ENCODE results near the gene KCNMA1. TPM values are rescaled to one million over a fixed set of nuclear protein-coding genes. Genes with fewer than 3 reads are reported as not detected.

Gene KCNMA1
- total RNA-seq, 1 experiment from 2014 or later: 0.70 TPM

DNA sequence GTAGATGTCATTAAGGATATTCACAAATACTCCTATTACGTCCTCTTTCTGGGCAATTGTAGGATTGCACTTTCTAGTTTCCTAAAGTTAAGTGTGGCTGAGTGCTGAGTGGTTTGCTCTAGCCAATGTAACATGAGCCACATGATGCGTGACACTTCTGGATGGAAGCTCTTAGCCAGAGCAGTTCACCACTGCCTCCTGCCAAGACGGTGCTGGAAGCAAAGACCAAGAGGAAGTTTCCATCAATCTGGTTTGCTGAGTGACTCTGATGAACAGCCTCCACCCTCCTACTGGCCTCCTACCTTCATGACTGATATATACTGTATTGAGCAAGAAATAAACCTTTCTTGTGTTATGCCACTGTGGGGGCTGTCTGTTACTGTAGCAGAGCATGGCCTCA lies 318.1 kb downstream of the KCNMA1 start:
- Histone ChIP-seq H3K4me2 (no peak overlapping the region), H3K4me3 (no peak overlapping the region), H3K27ac (no peak overlapping the region), H2AFZ (no peak overlapping the region), H3K36me3 (ENCODE audit: low read depth) (no peaks in the 10 kb centered on the region), H3K9me2 (ENCODE audit: insufficient read depth) (no peaks in the 10 kb centered on the region), H3K4me1 (replicated peaks; ENCODE audit: insufficient read depth) (no peaks in the 10 kb centered on the region), H3F3A (ENCODE audit: insufficient read depth, low read depth) (no peaks in the 10 kb centered on the region), H3K9me3 (ENCODE audit: insufficient read depth, low read depth) (no peaks in the 10 kb centered on the region), H3K27me3 (ENCODE audit: insufficient read depth, low read depth) (peaks cover 34% of the 10 kb centered on the region), H4K20me1 (ENCODE audit: insufficient read depth) (no peaks in the 10 kb centered on the region), H3K79me2 (ENCODE audit: low read depth) (no peaks in the 10 kb centered on the region)
- no peak for TF ChIP-seq EZH2 (IDR thresholded peaks at IDR 0.05; ENCODE audit: low read depth)
- TF ChIP-seq, protein P1, sequence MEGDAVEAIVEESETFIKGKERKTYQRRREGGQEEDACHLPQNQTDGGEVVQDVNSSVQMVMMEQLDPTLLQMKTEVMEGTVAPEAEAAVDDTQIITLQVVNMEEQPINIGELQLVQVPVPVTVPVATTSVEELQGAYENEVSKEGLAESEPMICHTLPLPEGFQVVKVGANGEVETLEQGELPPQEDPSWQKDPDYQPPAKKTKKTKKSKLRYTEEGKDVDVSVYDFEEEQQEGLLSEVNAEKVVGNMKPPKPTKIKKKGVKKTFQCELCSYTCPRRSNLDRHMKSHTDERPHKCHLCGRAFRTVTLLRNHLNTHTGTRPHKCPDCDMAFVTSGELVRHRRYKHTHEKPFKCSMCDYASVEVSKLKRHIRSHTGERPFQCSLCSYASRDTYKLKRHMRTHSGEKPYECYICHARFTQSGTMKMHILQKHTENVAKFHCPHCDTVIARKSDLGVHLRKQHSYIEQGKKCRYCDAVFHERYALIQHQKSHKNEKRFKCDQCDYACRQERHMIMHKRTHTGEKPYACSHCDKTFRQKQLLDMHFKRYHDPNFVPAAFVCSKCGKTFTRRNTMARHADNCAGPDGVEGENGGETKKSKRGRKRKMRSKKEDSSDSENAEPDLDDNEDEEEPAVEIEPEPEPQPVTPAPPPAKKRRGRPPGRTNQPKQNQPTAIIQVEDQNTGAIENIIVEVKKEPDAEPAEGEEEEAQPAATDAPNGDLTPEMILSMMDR (conservative IDR thresholded peaks at IDR 0.05): no peak
- ChIA-PET POLR2A (ENCODE audit: unreplicated experiment) (no interaction called here), CTCF (no interaction called here)
- no peak for DNase-seq
- BruUV-seq (replicated peaks): no TSS peak
- intact Hi-C loops (cut with micrococcal nuclease; ENCODE audit: unreplicated experiment): no loop called here

DNA sequence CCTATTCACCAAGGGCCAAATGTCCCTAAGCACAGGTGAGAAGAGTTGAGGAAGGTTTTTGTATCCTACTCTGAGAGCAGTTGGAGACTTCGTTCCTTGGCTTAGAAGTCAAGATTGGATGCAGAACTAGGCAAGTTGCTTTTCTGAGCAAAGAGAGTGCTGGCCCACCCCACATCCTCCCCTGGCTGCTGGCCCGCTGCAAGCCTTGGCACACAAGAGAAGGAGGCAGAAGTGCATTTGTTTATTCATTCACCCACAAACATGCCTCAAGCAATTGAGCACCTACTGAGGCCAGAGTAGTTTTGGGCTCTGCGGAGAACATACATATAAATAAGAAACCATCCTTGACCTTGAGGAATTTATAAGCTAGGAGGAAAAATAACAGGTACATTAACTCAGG lies 318.9 kb downstream of the KCNMA1 start:
- Histone ChIP-seq H2AFZ (no peak overlapping the region), H3K27me3 (ENCODE audit: insufficient read depth, low read depth) (peaks cover 32% of the 10 kb centered on the region), H3F3A (ENCODE audit: insufficient read depth, low read depth) (no peaks in the 10 kb centered on the region), H3K27ac (no peak overlapping the region), H3K4me2 (no peak overlapping the region), H3K79me2 (ENCODE audit: low read depth) (no peaks in the 10 kb centered on the region), H4K20me1 (ENCODE audit: insufficient read depth) (no peaks in the 10 kb centered on the region), H3K36me3 (ENCODE audit: low read depth) (no peaks in the 10 kb centered on the region), H3K4me1 (replicated peaks; ENCODE audit: insufficient read depth) (no peaks in the 10 kb centered on the region), H3K4me3 (no peak overlapping the region), H3K9me3 (ENCODE audit: insufficient read depth, low read depth) (no peaks in the 10 kb centered on the region), H3K9me2 (ENCODE audit: insufficient read depth) (no peaks in the 10 kb centered on the region)
- intact Hi-C loops (cut with micrococcal nuclease; ENCODE audit: unreplicated experiment): no loop called here
- CTCF ChIA-PET: no interaction called here
- no peak for DNase-seq
- TF ChIP-seq EZH2 (IDR thresholded peaks at IDR 0.05; ENCODE audit: low read depth): no peak
- TF ChIP-seq, protein P1 (conservative IDR thresholded peaks at IDR 0.05): no peak
- no TSS peak for BruUV-seq (replicated peaks)
- POLR2A ChIA-PET (ENCODE audit: unreplicated experiment): no interaction called here

DNA sequence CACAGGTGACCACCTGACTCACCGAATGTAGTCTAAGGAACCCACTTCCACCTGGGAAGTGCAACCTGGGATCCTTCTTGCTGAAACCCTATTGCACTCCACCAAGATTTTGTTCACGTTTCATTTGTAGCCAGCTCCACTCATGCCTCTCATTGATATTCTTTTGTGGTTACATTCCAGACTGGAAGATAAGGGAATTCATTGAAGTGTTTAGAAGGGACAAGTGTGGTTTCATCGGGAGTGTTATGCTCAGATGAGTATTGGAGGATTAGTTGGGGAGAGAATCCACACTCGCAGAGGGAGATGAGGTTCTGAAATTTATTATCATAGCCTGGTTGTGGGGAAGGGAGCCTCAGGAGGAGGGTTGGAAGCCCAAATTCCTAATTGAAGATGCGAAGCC lies 320.4 kb downstream of the KCNMA1 start:
- no peaks in the 10 kb centered on the region for H3F3A ChIP-seq (ENCODE audit: insufficient read depth, low read depth)
- DNase-seq: no peak
- H3K79me2 ChIP-seq (ENCODE audit: low read depth): no peaks in the 10 kb centered on the region
- H3K9me2 ChIP-seq (ENCODE audit: insufficient read depth): no peaks in the 10 kb centered on the region
- ChIA-PET POLR2A (ENCODE audit: unreplicated experiment) (no interaction called here), CTCF (no interaction called here)
- H2AFZ ChIP-seq: no peak overlapping the region
- peaks cover 29% of the 10 kb centered on the region for H3K27me3 ChIP-seq (ENCODE audit: insufficient read depth, low read depth)
- intact Hi-C loops (cut with micrococcal nuclease; ENCODE audit: unreplicated experiment): no loop called here
- H4K20me1 ChIP-seq (ENCODE audit: insufficient read depth): no peaks in the 10 kb centered on the region
- no peaks in the 10 kb centered on the region for H3K9me3 ChIP-seq (ENCODE audit: insufficient read depth, low read depth)
- H3K4me2 ChIP-seq: no peak overlapping the region
- H3K4me1 ChIP-seq (replicated peaks; ENCODE audit: insufficient read depth): no peaks in the 10 kb centered on the region
- no peaks in the 10 kb centered on the region for H3K36me3 ChIP-seq (ENCODE audit: low read depth)
- TF ChIP-seq, protein P1 (conservative IDR thresholded peaks at IDR 0.05): no peak
- no peak for TF ChIP-seq EZH2 (IDR thresholded peaks at IDR 0.05; ENCODE audit: low read depth)
- no TSS peak for BruUV-seq (replicated peaks)
- H3K4me3 ChIP-seq: no peak overlapping the region
- no peak overlapping the region for H3K27ac ChIP-seq

All from PC-9 (cell line).